Activated CD8-positive, alpha-beta memory T cell treated with anti-CD3 and anti-CD28 coated beads, Interleukin-2, amount 50 U/mL, for 48 hours (primary cell): ENCODE data around the gene NSUN2.

Source experiments
- DNase-seq: peaks from one replicate; pipeline ENCODE4 v3.0.0-alpha.2; 2020

The NSUN2 gene

DNA sequence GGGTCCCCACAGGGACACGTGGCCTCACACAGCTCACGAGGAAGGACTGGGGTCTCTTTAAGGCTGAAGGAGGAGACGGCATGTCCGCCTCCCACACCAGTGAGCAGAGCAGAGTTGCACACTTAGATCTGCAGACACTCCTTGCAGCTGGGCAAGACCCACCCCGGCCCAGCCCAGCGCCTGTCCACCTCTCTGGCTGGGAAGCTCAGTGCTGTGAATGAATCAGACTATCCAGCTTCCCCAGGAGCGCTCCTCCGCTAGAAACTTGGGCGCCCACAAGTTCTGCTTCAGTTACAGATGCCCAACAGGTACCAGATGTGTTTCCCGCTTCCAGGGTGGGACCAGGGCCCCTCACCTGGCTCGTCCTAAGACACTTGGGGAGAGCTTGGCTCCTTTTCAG, 78.9 kb downstream of the NSUN2 start:
- DNase-seq = no peak

DNA sequence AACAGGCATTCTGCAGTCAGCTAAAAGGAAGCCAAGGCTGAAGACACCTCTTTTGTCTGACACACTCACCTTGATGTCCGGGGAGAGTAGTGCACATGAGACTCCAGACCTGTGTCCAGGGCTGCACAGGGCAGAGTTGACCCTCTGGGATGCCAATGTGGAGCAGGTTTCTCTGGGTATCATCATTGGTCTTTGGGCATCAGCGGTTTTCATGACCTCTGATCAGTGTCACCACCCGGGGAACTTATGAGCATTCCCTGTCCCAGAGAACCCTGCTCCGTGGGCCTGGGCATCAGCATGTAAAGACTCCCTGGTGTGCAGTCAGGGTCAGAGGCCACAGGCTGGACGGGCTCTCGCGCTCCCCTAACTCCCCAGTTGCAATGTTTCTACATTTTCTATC, 80.2 kb downstream of the NSUN2 start:
- DNase-seq = no peak

DNA sequence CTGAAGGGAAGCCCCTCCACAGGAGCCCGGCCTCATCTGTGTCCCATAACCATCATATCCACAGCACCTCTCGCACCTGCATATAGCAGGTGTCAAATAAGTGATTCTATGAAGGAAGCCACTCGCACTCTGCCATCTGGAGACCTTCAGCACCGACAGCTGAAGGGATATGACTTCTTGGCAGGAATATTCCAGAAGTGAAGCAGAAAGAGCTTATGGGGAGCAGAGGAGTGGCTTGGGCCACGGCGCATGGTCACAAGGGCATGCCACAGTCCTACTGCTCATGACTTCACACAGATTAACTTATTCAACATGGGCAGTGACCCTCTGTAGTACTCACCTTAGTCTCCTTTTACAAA, 80.9 kb downstream of the NSUN2 start:
- DNase-seq = no peak

DNA sequence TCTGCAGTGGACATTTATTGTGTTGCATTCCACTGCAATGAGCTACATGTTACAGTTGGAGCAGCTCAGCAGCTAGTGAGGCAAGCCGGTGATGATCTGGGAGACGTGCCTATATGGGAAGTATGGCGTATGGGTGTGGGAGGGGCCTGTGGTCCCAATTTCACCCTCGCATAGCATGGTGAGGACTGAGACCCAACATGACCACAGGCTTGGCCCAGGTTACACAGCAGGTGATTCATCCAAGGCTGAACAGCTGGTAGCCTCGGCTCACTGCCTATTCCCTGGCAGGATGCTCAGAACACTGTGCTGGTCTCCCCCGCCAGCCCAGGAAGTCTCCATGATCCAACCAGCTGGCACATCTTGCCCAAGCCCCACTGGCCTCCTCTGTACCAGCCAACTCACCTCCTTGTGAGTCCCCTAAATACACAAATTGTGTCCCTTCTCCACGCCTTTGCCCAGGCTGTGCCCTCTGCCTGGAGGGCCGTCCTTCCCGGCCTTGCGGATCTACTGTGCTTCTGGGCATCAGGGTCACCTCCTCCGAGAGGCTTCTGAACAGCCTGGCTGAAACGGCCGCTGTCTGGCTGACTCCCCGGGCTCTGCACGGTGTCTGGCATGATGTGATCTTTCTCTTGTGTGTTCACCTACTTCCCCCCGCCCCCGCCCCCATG, 81.4 kb downstream of the NSUN2 start:
- DNase-seq = no peak

DNA sequence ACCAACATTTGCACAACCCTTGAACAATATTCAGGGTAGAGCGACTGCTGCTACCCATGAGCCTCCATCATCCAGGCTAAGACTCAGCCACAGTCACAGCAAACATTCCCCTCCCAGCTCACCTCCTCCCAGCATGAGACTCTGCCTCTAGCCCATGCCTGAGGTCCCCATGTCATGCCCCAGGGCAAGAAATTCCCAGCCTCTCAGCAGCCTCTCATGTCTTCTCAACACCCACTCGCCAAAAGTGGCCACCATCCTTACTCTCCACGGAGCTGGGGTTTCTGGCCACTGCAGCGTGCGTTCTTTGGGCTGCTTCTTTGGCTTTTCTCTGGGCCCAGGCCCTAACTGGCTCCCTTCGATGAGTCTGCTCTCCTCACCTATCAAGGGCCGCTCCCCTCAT, 82.2 kb downstream of the NSUN2 start:
- no peak for DNase-seq
